GM23338 (cell line): ENCODE results near the gene TBC1D19. TPM values are rescaled to one million over a fixed set of nuclear protein-coding genes. Genes with fewer than 3 reads are reported as not detected.

Experiments used
- ATAC-seq: fragments of 200-7000 bp; cut with Tn5 transposase; 3 replicates; pipeline ENCODE4 v1.9.1; 2020
- DNase-seq: peaks from one replicate; pipeline ENCODE4 v3.0.0-alpha.2; 2015; ENCODE audit warnings: low spot score
- H2AFZ ChIP-seq: fragments of 200-600 bp; sonication (generic); 2 replicates; pipeline ENCODE4 v1.8.0; 2016; ENCODE audit warnings: antibody characterized with exemption, mild to moderate bottlenecking, moderate library complexity
- H3F3A ChIP-seq: fragments of 200-600 bp; sonication (generic); replicated peaks from 2 replicates; pipeline ENCODE4 v1.8.0; 2017; ENCODE audit warnings: antibody characterized with exemption, mixed run types, low read depth
- H3K27ac ChIP-seq: fragments of 200-600 bp; sonication (generic); 2 replicates; pipeline ENCODE4 v1.6.1; 2016; ENCODE audit warnings: low read depth
- H3K27me3 ChIP-seq: fragments of 200-600 bp; sonication (generic); 2 replicates; pipeline ENCODE4 v1.8.0; 2016; ENCODE audit warnings: mild to moderate bottlenecking, mixed run types, moderate library complexity; ENCODE audit not compliant: insufficient read depth
- H3K36me3 ChIP-seq: fragments of 200-600 bp; sonication (generic); 2 replicates; pipeline ENCODE4 v1.8.0; 2016; ENCODE audit warnings: mild to moderate bottlenecking; ENCODE audit not compliant: insufficient read depth
- H3K4me1 ChIP-seq: fragments of 200-600 bp; sonication (generic); 2 replicates; pipeline ENCODE4 v1.8.0; 2016; ENCODE audit warnings: mild to moderate bottlenecking, moderate library complexity; ENCODE audit not compliant: insufficient read depth
- H3K4me2 ChIP-seq: fragments of 200-600 bp; sonication (generic); 2 replicates; pipeline ENCODE4 v1.7.1; 2017; ENCODE audit warnings: mixed run types
- H3K4me3 ChIP-seq: fragments of 200-600 bp; sonication (generic); 2 replicates; pipeline ENCODE4 v1.6.1; 2016; ENCODE audit warnings: mixed run types
- H3K79me2 ChIP-seq: fragments of 200-600 bp; sonication (generic); replicated peaks from 2 replicates; pipeline ENCODE4 v1.8.0; 2017; ENCODE audit warnings: mild to moderate bottlenecking; ENCODE audit not compliant: insufficient read depth
- H3K9me2 ChIP-seq: fragments of 200-600 bp; sonication (generic); 2 replicates; pipeline ENCODE4 v1.8.0; 2017; ENCODE audit not compliant: insufficient read depth
- H4K20me1 ChIP-seq: fragments of 200-600 bp; sonication (generic); replicated peaks from 2 replicates; pipeline ENCODE4 v1.8.0; 2017; ENCODE audit warnings: mild to moderate bottlenecking; ENCODE audit not compliant: insufficient read depth
- H3K27ac Mint-ChIP-seq: 2 replicates; pipeline ENCODE4 v1.8.0; 2020; ENCODE audit warnings: inconsistent platforms, mild to moderate bottlenecking, moderate library complexity, mixed read lengths
- H3K27me3 Mint-ChIP-seq: 3 replicates; pipeline ENCODE4 v1.8.0; 2022; ENCODE audit warnings: low read depth, mild to moderate bottlenecking, moderate library complexity, mixed read lengths, inconsistent platforms; ENCODE audit not compliant: insufficient read depth, poor library complexity
- H3K36me3 Mint-ChIP-seq: 3 replicates; pipeline ENCODE4 v1.8.0; 2021; ENCODE audit warnings: low read depth, mild to moderate bottlenecking, inconsistent platforms, moderate library complexity, mixed read lengths
- H3K4me1 Mint-ChIP-seq: 3 replicates; pipeline ENCODE4 v1.8.0; 2020; ENCODE audit warnings: mild to moderate bottlenecking, inconsistent platforms, mixed read lengths
- H3K4me3 Mint-ChIP-seq: 3 replicates; pipeline ENCODE4 v1.8.0; 2021; ENCODE audit warnings: moderate library complexity, mild to moderate bottlenecking, inconsistent platforms, mixed read lengths
- H3K9me3 Mint-ChIP-seq: 3 replicates; pipeline ENCODE4 v1.8.0; 2020; ENCODE audit warnings: moderate library complexity, mild to moderate bottlenecking, inconsistent platforms, mixed read lengths
- CREB1 ChIP-seq: fragments of 250-450 bp; sonication (Bioruptor Pico); IDR thresholded peaks from 2 replicates; pipeline ENCODE4 v1.5.0; 2020; ENCODE audit warnings: low read depth, mild to moderate bottlenecking, moderate library complexity
- EZH2 ChIP-seq: fragments of 200-600 bp; sonication (generic); IDR thresholded peaks from one replicate; pipeline ENCODE4 v1.8.0; 2017; ENCODE audit warnings: antibody characterized with exemption, mild to moderate bottlenecking, low read depth; ENCODE audit not compliant: unreplicated experiment
- EZH2phosphoT487 ChIP-seq: fragments of 200-600 bp; sonication (generic); IDR thresholded peaks from one replicate; pipeline ENCODE4 v1.8.1; 2018; ENCODE audit warnings: antibody characterized with exemption; ENCODE audit not compliant: unreplicated experiment
- NANOG ChIP-seq: IDR thresholded peaks from 2 replicates; pipeline ENCODE4 v1.6.1; 2016; ENCODE audit warnings: antibody characterized with exemption, borderline replicate concordance
- STAT1 ChIP-seq: IDR thresholded peaks from one replicate; pipeline ENCODE4 v1.6.1; 2016; ENCODE audit warnings: antibody characterized with exemption; ENCODE audit not compliant: unreplicated experiment
- polyA plus RNA-seq: library from polyadenylated mRNA; unstranded; fragments of >200 nt; fragmentation: Nextera tagmentation; extraction: Ambion mirVana; gene quantifications from 2 replicates; pipeline ENCODE4 v1.2.1, GENCODE V29; 2016
- total RNA-seq: library from RNA; depleted of rRNA; stranded (reverse); fragments of >200 nt; shearing (Covaris generic); gene quantifications from 2 replicates; pipeline ENCODE4 v1.2.3, GENCODE V29; 2014
- TF ChIP-seq, protein P1 (sequence below), 2 experiments: fragments of 200-600 bp in 1 of 2; sonication (generic) in 1 of 2; conservative IDR thresholded peaks; 2 replicates each; pipeline versions ENCODE4 v1.5.1 to v1.6.1; 2016 to 2017; ENCODE audit warnings: antibody characterized with exemption in 2 of 2, low read depth in 2 of 2, mild to moderate bottlenecking in 2 of 2, moderate library complexity in 1 of 2
- TF ChIP-seq, protein P2 (sequence below): IDR thresholded peaks from 2 replicates; pipeline ENCODE4 v1.6.1; 2016; ENCODE audit warnings: antibody characterized with exemption
- TF ChIP-seq, protein P3 (sequence below): fragments of 250-450 bp; sonication (Bioruptor Pico); IDR thresholded peaks from 2 replicates; pipeline ENCODE4 v1.5.0; 2020; ENCODE audit warnings: mild to moderate bottlenecking, moderate library complexity

TBC1D19 gene
- total and polyA plus RNA-seq, 2 experiments from 2014 or later: 1.9 to 4.3 TPM

DNA sequence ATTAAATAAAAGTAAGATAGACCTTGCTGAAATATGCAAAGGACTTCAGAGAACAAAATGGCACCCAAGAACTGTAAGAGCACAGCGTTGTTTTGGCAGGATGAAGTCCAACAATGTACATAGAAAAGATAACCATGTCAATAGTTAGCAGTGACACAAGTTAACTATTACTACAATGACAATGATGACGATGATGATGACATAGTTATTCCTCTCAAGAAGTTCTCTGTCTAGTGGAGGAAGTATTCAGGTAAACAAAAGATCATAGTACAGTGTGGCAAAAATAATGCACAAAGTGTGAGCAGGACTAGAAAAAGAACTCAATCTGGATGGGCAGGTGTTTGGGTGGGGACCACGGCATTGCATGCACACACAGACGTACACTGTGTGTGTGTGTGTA is 201.4 kb downstream of the TBC1D19 start (continued):
- TF ChIP-seq, protein P1, sequence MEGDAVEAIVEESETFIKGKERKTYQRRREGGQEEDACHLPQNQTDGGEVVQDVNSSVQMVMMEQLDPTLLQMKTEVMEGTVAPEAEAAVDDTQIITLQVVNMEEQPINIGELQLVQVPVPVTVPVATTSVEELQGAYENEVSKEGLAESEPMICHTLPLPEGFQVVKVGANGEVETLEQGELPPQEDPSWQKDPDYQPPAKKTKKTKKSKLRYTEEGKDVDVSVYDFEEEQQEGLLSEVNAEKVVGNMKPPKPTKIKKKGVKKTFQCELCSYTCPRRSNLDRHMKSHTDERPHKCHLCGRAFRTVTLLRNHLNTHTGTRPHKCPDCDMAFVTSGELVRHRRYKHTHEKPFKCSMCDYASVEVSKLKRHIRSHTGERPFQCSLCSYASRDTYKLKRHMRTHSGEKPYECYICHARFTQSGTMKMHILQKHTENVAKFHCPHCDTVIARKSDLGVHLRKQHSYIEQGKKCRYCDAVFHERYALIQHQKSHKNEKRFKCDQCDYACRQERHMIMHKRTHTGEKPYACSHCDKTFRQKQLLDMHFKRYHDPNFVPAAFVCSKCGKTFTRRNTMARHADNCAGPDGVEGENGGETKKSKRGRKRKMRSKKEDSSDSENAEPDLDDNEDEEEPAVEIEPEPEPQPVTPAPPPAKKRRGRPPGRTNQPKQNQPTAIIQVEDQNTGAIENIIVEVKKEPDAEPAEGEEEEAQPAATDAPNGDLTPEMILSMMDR (conservative IDR thresholded peaks at IDR 0.05; ENCODE audit: low read depth in 2 of 2): no peak
- TF ChIP-seq EZH2phosphoT487: no peak
- TF ChIP-seq CREB1 (CRISPR knock-in tag): no peak
- no peak for TF ChIP-seq NANOG
- no peak for TF ChIP-seq EZH2
- TF ChIP-seq STAT1: no peak

DNA sequence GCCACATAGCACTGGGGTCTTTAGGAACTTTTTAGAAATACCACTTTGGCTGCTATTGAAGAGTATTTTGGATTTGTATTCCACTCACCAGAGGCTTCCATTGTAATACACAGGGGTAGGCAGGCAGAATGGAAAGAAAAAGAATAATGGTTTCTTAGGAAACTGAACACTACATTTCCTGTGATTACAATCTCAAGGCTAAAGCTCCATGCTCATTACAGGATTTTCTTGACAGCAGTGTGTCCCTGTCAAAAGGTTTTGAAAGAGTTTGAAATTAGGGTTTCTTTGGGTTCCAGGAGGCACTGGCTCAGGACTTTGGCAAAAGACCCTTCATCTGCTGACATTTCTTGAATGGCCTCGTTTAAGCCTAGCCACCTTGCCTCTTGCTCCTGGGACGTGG is 201.9 kb downstream of the TBC1D19 start:
- DNase-seq: no peak
- H3K36me3 Mint-ChIP-seq: no peaks in the 10 kb centered on the region
- no peak overlapping the region for H3K4me3 ChIP-seq
- H3K4me1 Mint-ChIP-seq: peaks cover 7% of the 10 kb centered on the region
- H3K9me3 Mint-ChIP-seq: no peaks in the 10 kb centered on the region
- H3K9me2 ChIP-seq: peaks cover 9% of the 10 kb centered on the region
- TF ChIP-seq, protein P2, sequence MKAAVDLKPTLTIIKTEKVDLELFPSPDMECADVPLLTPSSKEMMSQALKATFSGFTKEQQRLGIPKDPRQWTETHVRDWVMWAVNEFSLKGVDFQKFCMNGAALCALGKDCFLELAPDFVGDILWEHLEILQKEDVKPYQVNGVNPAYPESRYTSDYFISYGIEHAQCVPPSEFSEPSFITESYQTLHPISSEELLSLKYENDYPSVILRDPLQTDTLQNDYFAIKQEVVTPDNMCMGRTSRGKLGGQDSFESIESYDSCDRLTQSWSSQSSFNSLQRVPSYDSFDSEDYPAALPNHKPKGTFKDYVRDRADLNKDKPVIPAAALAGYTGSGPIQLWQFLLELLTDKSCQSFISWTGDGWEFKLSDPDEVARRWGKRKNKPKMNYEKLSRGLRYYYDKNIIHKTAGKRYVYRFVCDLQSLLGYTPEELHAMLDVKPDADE: no peak
- TF ChIP-seq, protein P3, sequence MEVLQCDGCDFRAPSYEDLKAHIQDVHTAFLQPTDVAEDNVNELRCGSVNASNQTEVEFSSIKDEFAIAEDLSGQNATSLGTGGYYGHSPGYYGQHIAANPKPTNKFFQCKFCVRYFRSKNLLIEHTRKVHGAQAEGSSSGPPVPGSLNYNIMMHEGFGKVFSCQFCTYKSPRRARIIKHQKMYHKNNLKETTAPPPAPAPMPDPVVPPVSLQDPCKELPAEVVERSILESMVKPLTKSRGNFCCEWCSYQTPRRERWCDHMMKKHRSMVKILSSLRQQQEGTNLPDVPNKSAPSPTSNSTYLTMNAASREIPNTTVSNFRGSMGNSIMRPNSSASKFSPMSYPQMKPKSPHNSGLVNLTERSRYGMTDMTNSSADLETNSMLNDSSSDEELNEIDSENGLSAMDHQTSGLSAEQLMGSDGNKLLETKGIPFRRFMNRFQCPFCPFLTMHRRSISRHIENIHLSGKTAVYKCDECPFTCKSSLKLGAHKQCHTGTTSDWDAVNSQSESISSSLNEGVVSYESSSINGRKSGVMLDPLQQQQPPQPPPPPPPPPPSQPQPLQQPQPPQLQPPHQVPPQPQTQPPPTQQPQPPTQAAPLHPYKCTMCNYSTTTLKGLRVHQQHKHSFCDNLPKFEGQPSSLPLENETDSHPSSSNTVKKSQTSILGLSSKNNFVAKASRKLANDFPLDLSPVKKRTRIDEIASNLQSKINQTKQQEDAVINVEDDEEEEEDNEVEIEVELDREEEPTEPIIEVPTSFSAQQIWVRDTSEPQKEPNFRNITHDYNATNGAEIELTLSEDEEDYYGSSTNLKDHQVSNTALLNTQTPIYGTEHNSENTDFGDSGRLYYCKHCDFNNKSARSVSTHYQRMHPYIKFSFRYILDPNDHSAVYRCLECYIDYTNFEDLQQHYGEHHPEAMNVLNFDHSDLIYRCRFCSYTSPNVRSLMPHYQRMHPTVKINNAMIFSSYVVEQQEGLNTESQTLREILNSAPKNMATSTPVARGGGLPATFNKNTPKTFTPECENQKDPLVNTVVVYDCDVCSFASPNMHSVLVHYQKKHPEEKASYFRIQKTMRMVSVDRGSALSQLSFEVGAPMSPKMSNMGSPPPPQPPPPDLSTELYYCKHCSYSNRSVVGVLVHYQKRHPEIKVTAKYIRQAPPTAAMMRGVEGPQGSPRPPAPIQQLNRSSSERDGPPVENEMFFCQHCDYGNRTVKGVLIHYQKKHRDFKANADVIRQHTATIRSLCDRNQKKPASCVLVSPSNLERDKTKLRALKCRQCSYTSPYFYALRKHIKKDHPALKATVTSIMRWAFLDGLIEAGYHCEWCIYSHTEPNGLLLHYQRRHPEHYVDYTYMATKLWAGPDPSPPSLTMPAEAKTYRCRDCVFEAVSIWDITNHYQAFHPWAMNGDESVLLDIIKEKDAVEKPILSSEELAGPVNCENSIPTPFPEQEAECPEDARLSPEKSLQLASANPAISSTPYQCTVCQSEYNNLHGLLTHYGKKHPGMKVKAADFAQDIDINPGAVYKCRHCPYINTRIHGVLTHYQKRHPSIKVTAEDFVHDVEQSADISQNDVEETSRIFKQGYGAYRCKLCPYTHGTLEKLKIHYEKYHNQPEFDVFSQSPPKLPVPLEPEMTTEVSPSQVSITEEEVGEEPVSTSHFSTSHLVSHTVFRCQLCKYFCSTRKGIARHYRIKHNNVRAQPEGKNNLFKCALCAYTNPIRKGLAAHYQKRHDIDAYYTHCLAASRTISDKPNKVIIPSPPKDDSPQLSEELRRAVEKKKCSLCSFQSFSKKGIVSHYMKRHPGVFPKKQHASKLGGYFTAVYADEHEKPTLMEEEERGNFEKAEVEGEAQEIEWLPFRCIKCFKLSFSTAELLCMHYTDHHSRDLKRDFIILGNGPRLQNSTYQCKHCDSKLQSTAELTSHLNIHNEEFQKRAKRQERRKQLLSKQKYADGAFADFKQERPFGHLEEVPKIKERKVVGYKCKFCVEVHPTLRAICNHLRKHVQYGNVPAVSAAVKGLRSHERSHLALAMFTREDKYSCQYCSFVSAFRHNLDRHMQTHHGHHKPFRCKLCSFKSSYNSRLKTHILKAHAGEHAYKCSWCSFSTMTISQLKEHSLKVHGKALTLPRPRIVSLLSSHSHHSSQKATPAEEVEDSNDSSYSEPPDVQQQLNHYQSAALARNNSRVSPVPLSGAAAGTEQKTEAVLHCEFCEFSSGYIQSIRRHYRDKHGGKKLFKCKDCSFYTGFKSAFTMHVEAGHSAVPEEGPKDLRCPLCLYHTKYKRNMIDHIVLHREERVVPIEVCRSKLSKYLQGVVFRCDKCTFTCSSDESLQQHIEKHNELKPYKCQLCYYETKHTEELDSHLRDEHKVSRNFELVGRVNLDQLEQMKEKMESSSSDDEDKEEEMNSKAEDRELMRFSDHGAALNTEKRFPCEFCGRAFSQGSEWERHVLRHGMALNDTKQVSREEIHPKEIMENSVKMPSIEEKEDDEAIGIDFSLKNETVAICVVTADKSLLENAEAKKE: no peak
- TF ChIP-seq NANOG (no peak), STAT1 (no peak), CREB1 (CRISPR knock-in tag) (no peak)
- H3K4me1 ChIP-seq: no peaks in the 10 kb centered on the region
- no peak overlapping the region for H3K4me3 Mint-ChIP-seq
- H3K27me3 Mint-ChIP-seq: peaks cover 1% of the 10 kb centered on the region
- H3F3A ChIP-seq: no peaks in the 10 kb centered on the region
- no peak overlapping the region for H3K27ac Mint-ChIP-seq
- H2AFZ ChIP-seq: no peak overlapping the region
- no peak for ATAC-seq
- H4K20me1 ChIP-seq: no peaks in the 10 kb centered on the region
- H3K36me3 ChIP-seq: no peaks in the 10 kb centered on the region
- H3K4me2 ChIP-seq: no peak overlapping the region
- no peaks in the 10 kb centered on the region for H3K27me3 ChIP-seq
- H3K79me2 ChIP-seq: no peaks in the 10 kb centered on the region
- no peak overlapping the region for H3K27ac ChIP-seq
